SU-DHL-6 (cell line): ENCODE measurements around the gene UBE2D2.

Source experiments
- EZH2phosphoT487 ChIP-seq: fragments of 200-600 bp; sonication (generic), shearing (Covaris generic); conservative IDR thresholded peaks from 2 replicates; pipeline ENCODE4 v1.6.1; 2018; ENCODE audit warnings: mild to moderate bottlenecking, antibody characterized with exemption, low read length, moderate library complexity, mixed read lengths
- TF ChIP-seq, protein P1 (sequence below): fragments of 200-600 bp; sonication (generic); IDR thresholded peaks from one replicate; pipeline ENCODE4 v1.5.1; 2017; ENCODE audit warnings: antibody characterized with exemption, mild to moderate bottlenecking, low read length, moderate library complexity; ENCODE audit not compliant: insufficient read depth, poor library complexity, severe bottlenecking

DNA sequence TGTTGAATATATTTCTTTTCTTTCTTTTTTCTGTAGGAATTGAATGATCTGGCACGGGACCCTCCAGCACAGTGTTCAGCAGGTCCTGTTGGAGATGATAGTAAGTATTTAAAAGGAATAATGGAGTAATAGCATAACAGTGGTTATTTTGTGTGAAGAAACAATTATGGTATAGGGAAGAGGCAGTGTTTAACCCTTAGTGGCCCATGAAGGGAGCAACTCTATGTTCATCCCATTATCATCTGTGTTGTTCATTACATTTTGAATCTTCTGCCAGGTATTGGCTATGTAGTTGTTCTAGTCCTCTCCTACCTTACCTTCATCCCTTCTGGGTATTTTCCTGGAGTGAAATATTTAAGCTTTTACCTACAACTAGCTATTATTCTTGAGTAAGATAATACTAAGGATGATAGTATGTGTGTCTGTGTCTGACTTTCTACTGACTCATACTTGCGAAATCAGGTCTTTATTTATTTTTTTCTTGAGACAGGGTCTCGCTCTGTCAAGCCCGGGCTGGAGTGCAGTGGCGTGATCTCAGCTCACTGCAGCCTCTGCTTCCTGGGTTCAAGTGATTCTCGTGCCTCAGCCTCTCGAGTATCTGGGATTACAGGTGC lies 39.3 kb downstream of the UBE2D2 start:
- TF ChIP-seq, protein P1, sequence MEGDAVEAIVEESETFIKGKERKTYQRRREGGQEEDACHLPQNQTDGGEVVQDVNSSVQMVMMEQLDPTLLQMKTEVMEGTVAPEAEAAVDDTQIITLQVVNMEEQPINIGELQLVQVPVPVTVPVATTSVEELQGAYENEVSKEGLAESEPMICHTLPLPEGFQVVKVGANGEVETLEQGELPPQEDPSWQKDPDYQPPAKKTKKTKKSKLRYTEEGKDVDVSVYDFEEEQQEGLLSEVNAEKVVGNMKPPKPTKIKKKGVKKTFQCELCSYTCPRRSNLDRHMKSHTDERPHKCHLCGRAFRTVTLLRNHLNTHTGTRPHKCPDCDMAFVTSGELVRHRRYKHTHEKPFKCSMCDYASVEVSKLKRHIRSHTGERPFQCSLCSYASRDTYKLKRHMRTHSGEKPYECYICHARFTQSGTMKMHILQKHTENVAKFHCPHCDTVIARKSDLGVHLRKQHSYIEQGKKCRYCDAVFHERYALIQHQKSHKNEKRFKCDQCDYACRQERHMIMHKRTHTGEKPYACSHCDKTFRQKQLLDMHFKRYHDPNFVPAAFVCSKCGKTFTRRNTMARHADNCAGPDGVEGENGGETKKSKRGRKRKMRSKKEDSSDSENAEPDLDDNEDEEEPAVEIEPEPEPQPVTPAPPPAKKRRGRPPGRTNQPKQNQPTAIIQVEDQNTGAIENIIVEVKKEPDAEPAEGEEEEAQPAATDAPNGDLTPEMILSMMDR: no peak
- no peak for TF ChIP-seq EZH2phosphoT487
